Mucosa of gallbladder (tissue), 1 donor: Measurements from ENCODE around the gene NOB1. TPM values are rescaled to one million over a fixed set of nuclear protein-coding genes. Genes with fewer than 3 reads are reported as not detected.

Experiments
- total RNA-seq: library from RNA; stranded (reverse); gene quantifications from one replicate; pipeline ENCODE4 v1.2.1, GENCODE V29; 2021
- donor health status: DM: no; HTN: no; CAD: no.

NOB1 gene
- total RNA-seq, 1 donor from 2014 or later = 31.6 TPM

Other genes with a start within 250 kb of the NOB1 start
- 31.4 TPM for gene NFAT5, start 189.0 kb downstream of the NOB1 start, total RNA-seq
- gene NQO1, start 28.4 kb downstream of the NOB1 start, total RNA-seq = 528 TPM
- 68.6 TPM for gene WWP2, start 7.4 kb upstream of the NOB1 start, total RNA-seq
- gene CLEC18A, start 196.4 kb upstream of the NOB1 start, total RNA-seq = 3.6 TPM